Left ventricle myocardium superior (tissue), 1 donor: ENCODE measurements around the gene CT47B1. TPM values are rescaled to one million over a fixed set of nuclear protein-coding genes. Genes with fewer than 3 reads are reported as not detected.
"Not testable (repeated sequence)": the region's sequence is repeated elsewhere in the genome, so short reads cannot be mapped to it uniquely, and the experiment has no call there.

Experiments used
- ATAC-seq: fragments of 200-7000 bp; cut with Tn5 transposase; one replicate; pipeline ENCODE4 v1.9.1; 2020; ENCODE audit warnings: mild to moderate bottlenecking, moderate library complexity
- DNase-seq: peaks from one replicate; pipeline ENCODE4 v3.0.0-alpha.2; 2020
- intact Hi-C: fragments of 100-400 bp; cut with micrococcal nuclease; formaldehyde crosslinking; loops from one replicate; pipeline ENCODE4 v1.11.0; 2022
- long read RNA-seq: library from polyadenylated mRNA; unstranded; transcript quantifications from one replicate; pipeline ENCODE4 v2.0.0, GENCODE V29; 2021
- total RNA-seq: library from RNA; stranded (reverse); fragmentation: NEBNext Ultra II Directional; extraction: Animal tissue kit (Norgen Biotek cat#: 25700); gene quantifications from one replicate; pipeline ENCODE4 v1.2.1, GENCODE V29; 2021
- donor health status: DM: no; HTN: yes; CAD: no; lungs with severe emphysema.

The CT47B1 gene
- not detected for total RNA-seq
- long read RNA-seq, result 0 reads

DNA sequence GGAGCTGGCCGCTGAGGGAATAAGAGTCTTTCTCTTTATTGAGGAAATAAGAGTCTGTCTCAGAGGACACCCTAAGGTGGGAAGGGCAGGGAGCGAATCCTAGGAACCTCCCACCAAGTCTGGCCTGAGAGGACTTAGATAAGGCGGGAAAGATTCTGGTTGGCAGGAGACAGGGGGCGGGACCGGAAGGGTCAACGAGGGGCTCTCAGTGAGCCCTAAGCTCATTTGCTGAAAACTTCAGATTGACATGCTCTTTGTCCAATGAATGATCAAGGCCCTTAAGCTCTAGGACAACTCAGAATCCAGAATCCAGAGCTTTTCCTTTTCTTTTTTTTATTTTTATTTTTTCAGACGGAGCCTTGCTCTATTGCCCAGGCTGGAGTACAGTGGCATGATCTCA, at the start of gene CT47B1:
Gene CT47B1, minus strand, starts transcription at position 101 of the 400 bp plus-strand sequence. CDS start 196 bp downstream, outside the sequence.
- intact Hi-C loops, ATAC-seq, DNase-seq: not testable (repeated sequence)

DNA sequence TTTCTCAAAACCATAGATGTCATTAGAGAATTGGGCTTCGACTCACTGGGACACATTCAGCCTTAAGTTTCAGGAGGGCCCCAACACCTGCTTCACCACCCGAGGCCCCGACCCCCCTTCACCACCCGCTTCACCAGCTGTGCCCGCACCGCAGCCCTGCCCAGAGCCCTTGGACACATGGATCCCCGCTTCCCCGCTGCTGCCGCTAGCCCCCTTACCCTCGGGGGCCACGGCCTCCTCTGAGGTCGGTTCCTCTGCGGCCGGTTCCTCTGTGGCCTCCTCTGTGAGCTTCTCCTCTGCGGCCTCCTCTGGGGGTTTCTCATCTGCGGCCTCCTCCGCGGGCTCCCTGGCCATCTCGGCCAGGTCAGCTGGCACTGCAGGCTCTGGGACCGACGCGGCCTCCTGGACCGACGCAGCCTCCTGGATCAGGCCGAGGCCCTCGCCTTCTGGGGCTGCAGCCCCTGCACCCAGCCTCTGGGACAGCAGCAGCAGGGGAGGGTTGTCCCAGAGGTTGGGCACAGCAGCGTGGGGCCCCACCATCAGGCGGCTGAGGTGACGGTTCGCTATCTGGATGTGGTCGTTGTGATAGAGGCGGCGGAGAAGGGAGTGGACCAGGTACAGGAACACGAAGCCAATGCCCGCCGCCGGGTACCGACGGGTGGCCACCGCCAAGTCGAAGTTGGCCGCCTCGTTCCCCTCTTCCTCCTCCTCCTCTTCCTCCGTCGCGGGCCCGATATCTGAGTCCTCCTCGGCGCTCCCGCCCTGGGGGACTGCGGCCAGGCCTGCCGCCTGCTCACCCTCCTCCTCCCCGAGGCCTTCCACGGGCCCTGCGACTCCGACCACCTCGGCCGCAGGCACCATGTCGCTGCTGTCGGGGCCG, 748 bp downstream of the CT47B1 start:
- DNase-seq, result no peak

GRCh38 chrX:120857240-120857639, 18.4 kb downstream of the CT47B1 start:
- ATAC-seq, result no peak
- DNase-seq, result no peak
- intact Hi-C loops, result no loop called here

More for the DNA sequence above, 748 bp downstream of the CT47B1 start:
- intact Hi-C loops, result no loop called here
- ATAC-seq, result no peak

DNA sequence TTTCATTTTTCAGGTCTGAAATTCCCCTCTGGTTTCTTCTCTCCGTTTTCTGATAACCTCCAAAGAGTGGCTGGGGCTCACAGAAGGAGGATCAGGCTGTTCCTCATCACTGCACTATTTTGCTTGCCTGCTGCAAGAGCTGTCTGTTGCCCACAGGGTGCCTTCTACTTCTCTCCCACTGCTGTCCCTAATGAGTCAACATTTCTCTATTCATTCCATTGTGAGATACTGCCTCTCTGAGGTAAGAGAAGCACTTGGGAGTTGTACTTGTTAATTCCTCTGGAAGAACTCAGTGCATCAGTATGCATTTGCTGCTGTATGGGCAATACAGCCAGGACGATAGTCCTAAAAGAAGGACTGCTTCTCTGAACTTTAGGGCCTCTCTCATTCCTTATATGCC, 34.8 kb downstream of the CT47B1 start:
- ATAC-seq, result no peak
- intact Hi-C loops, result no loop called here
- no peak for DNase-seq

GRCh38 chrX:120839491-120839890, 36.2 kb downstream of the CT47B1 start:
- intact Hi-C loops, result no loop called here
- ATAC-seq, result no peak
- DNase-seq, result no peak

DNA sequence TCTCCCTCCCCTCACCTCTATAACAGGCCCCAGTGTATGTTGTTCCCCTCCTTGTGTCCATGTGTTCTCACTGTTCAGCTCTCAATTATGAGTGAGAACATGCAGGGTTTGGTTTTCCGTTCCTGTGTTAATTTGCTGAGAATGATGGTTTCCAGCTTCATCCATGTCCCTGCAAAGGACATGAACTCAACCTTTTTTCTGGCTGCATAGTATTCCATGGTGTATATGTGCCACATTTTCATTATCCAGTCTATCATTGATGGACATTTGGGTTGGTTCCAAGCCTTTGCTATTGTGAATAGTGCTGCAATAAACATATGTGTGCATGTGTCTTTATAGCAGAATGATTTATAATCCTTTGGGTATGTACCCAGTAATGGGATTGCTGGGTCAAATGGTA, 48.5 kb downstream of the CT47B1 start:
- DNase-seq, intact Hi-C loops, ATAC-seq: not testable (repeated sequence)

DNA sequence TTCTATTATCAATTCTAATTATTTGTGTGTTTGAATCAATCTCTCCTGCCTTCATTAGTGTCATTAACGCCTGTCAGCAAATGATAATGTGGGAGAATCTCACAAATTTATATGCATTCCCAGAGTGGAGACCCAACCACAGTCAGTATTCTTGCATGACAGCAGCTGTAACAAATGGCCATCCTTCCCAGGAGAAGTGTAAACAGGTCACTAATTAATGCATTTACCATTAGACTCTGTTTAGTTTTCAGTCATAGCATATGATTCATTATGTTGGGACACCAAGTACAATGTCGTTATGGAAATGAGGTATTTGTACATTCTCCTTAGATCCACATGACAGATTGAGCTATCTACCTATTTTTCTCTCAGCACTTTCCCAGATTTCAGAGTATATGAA, 50.5 kb downstream of the CT47B1 start:
- DNase-seq (no peak), ATAC-seq (no peak)
- intact Hi-C loops, result no loop called here

DNA sequence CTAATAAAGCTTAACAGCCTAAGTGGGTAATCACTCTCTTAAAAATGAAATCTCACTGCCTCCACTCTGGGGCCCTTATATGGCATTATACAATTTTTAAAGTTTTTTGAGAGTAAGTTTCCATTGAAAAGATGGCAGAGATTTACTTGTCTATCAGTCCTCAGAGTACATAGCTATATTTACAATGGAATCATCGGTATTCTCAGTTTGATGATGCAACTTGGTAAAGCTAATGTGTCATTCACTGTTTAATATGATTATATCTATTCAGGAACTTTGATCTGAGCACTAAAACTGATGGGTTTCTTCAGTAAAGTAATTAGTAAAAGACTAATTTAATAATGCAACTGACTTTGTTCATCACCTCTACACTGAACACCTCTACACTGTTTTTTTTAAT, 51.6 kb downstream of the CT47B1 start:
- intact Hi-C loops, result no loop called here
- DNase-seq, result no peak
- ATAC-seq, result no peak

GRCh38 chrX:120823556-120823955, 52.1 kb downstream of the CT47B1 start:
- ATAC-seq (no peak), DNase-seq (no peak)
- intact Hi-C loops, result no loop called here

Other genes starting within 250 kb of the CT47B1 start
- gene C1GALT1C1, start 245.8 kb downstream of the CT47B1 start, total RNA-seq, result 16.0 TPM
- gene CT47A11, start 61.3 kb upstream of the CT47B1 start, total RNA-seq, result not detected
- not detected for gene CT47A10, start 66.2 kb upstream of the CT47B1 start, total RNA-seq
- gene CT47A9, start 71.0 kb upstream of the CT47B1 start, total RNA-seq, result not detected
- gene CT47A8, start 75.9 kb upstream of the CT47B1 start, total RNA-seq, result not detected
- gene CT47A7, start 80.7 kb upstream of the CT47B1 start, total RNA-seq, result not detected
- not detected for gene CT47A6, start 85.6 kb upstream of the CT47B1 start, total RNA-seq
- not detected for gene CT47A5, start 90.5 kb upstream of the CT47B1 start, total RNA-seq
- gene CT47A4, start 95.3 kb upstream of the CT47B1 start, total RNA-seq, result not detected
- gene CT47A3, start 100.2 kb upstream of the CT47B1 start, total RNA-seq, result not detected
- not detected for gene CT47A2, start 105.1 kb upstream of the CT47B1 start, total RNA-seq
- not detected for gene CT47A1, start 109.9 kb upstream of the CT47B1 start, total RNA-seq
- 1.3 TPM for gene GLUD2, start 171.7 kb upstream of the CT47B1 start, total RNA-seq